ENCODE data around the gene SHANK3. TPM values are rescaled to one million over a fixed set of nuclear protein-coding genes. Genes with fewer than 3 reads are reported as not detected.

The SHANK3 gene
- polyA plus RNA-seq, 1 donor from 2014 or later, result not detected

DNA sequence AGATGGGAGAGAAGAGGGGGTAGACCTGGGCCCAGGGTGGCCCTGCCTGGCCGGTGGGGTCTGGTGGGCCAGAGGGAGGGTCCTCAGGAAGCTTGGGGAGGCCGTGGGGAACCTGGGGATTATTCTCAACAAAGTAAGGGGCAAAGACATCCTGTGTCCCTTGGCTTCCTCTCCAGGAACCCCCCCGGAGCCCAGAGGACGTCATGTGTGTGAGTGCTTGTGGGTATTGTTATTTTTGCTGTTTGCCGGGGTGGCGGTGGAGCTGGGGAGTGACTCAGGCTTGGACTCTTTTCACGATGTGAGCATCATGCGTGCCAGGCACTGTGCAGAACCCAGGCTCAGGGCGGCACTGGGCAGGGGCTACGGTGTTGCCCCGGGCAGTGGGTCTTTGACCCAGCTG, 982 bp upstream of the SHANK3 start:
- H3K27ac Mint-ChIP-seq, result no peak overlapping the region
- peaks cover 2 to 6% (median 3%) of the 10 kb centered on the region in 3 donors for H3K4me1 Mint-ChIP-seq
- H3K27me3 Mint-ChIP-seq, result peaks cover 46% of the 10 kb centered on the region
- no peaks in the 10 kb centered on the region for H3K9me3 Mint-ChIP-seq
- H3K4me3 Mint-ChIP-seq, result peak overlapping the region in 2 of 4 donors; percentile 43 to 51
- no peaks in the 10 kb centered on the region for H3K36me3 Mint-ChIP-seq

DNA sequence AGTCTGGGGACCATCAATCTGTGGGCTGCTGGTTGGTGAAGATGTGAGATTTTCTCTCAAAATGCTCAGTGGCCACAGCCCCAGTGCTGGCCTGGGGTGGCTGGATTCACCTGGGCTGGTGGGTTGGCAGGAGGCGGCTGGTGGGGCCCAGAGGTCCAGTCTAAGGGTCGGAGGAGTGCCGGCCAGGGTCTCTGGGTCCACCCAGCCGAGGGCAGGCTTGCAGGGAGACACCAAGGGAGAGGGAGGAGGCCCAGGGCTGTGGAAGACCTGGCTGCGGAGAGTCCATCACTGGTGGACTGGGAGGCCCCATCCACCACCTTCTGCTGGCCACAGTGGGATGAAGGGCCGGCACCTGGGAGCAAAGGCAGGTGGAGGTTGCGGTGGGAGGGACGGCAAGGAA, 582 bp upstream of the SHANK3 start:
- Mint-ChIP-seq H3K4me1 (peaks cover 2 to 6% (median 3%) of the 10 kb centered on the region in 3 donors), H3K9me3 (no peaks in the 10 kb centered on the region), H3K27me3 (peaks cover 44% of the 10 kb centered on the region), H3K4me3 (peak overlapping the region in 1 of 4 donors; percentile 73), H3K36me3 (no peaks in the 10 kb centered on the region), H3K27ac (no peak overlapping the region)

DNA sequence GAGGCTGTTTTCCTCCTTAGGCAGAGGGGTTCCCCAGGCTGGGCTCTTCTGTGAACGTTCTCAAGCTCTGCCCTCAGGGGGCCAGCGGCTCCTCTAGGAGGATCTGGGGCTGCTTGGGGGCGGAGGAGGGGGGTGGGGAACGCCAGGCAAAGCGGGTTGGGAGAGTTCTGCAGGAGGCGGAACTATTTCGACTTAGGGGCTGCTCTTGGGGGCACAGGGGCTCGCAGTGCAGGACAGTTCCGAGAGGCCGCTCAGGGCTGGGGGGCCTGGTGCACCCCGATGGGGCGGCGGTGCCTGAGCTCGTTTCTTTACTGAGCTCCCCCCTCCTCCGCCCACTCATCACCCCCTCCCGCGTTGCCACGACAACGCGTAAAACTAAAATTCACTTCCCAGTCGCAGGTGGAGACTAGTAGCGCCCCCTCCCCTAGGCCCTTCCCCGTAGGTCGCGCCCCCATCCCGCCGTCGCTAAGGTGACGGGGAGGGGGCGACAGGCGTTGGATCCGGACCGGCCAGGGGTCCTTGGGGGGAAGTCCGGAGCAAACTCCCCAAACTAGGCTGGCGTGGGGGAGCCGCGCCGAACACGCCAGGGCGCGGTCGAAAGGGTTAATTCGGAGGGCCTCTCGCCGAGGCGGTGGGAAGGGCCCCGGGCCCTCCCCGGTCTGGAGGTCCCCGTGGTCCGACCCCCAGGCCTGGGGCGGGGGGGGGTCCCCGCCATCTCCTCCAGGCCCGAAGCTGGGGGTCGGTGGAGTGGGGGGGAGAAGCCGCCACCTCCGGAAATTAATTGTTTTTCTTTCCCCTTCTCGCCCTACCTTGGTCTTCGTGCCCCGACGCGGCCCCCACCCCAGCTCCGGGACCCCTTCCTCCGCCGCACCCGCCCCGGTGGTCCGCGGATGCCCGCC, 857 bp downstream of the SHANK3 start:
- H3K27ac Mint-ChIP-seq, result peak overlapping the region in 1 of 3 donors; percentile 43
- H3K9me3 Mint-ChIP-seq, result no peaks in the 10 kb centered on the region
- H3K4me1 Mint-ChIP-seq, result peaks cover 2 to 6% (median 3%) of the 10 kb centered on the region in 3 donors
- H3K36me3 Mint-ChIP-seq, result no peaks in the 10 kb centered on the region
- peaks cover 39% of the 10 kb centered on the region for H3K27me3 Mint-ChIP-seq
- H3K4me3 Mint-ChIP-seq, result peak overlapping the region in 3 of 4 donors; percentile 63 to 82 (median 76)

DNA sequence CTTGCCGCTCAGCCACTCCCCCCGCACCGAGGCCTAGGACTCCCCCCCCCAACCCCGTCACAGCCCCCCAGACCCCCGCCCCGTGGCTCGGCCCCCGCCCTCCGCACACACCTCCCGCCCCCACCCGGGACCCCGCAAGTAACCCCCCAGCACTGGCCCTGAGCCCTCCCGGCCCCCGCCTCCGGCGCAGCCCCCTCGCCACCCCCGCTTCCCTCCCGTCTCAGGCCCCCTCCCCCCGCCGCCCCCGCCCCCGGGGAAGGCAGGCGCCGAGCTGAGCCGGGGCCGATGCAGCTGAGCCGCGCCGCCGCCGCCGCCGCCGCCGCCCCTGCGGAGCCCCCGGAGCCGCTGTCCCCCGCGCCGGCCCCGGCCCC, 1.5 kb downstream of the SHANK3 start:
- Mint-ChIP-seq H3K4me3 (no peak overlapping the region), H3K27ac (no peak overlapping the region), H3K4me1 (peaks cover 2 to 6% (median 3%) of the 10 kb centered on the region in 3 donors), H3K9me3 (no peaks in the 10 kb centered on the region), H3K36me3 (no peaks in the 10 kb centered on the region), H3K27me3 (peaks cover 38% of the 10 kb centered on the region)

DNA sequence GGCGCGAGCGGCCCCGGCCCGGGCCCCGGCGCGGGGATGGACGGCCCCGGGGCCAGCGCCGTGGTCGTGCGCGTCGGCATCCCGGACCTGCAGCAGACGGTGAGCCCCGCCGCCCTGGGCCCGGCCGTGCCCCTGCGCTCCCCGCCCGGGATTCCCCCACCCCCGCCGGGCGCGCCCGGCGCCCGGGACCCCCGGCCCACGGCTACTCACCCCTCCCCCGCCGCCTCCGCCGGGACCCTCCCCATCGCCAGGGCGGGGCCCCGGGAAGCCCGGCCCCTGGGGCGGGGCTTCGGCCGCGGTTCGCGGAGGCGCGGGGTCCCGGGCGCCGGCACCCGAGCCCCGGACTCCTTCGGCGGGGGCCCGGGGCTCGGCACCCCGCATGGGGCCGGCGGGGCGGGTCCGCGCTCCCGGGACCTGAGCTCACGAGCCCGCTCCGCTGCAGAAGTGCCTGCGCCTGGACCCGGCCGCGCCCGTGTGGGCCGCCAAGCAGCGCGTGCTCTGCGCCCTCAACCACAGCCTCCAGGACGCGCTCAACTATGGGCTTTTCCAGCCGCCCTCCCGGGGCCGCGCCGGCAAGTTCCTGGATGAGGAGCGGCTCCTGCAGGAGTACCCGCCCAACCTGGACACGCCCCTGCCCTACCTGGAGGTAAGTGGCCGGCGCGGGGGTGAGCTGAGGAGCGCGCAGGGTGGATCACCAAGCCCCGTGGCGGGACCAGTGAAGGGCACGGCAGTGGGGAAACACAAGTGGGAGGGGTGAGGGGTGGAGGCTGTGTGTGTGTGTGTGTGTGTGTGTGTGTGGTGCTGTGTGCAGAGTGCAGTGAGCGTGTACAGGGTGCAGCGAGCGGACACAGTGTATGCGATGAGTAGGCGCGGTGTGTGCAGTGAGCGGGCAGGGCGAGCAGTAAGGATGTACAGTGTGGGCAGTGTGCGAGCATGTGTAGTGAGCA, 2.3 kb downstream of the SHANK3 start:
- no peaks in the 10 kb centered on the region for H3K36me3 Mint-ChIP-seq
- H3K4me3 Mint-ChIP-seq, result peak overlapping the region in 3 of 4 donors; percentile 60 to 85 (median 65)
- no peaks in the 10 kb centered on the region for H3K9me3 Mint-ChIP-seq
- H3K4me1 Mint-ChIP-seq, result peaks cover 2 to 6% (median 3%) of the 10 kb centered on the region in 3 donors
- H3K27ac Mint-ChIP-seq, result no peak overlapping the region
- peaks cover 36% of the 10 kb centered on the region for H3K27me3 Mint-ChIP-seq

DNA sequence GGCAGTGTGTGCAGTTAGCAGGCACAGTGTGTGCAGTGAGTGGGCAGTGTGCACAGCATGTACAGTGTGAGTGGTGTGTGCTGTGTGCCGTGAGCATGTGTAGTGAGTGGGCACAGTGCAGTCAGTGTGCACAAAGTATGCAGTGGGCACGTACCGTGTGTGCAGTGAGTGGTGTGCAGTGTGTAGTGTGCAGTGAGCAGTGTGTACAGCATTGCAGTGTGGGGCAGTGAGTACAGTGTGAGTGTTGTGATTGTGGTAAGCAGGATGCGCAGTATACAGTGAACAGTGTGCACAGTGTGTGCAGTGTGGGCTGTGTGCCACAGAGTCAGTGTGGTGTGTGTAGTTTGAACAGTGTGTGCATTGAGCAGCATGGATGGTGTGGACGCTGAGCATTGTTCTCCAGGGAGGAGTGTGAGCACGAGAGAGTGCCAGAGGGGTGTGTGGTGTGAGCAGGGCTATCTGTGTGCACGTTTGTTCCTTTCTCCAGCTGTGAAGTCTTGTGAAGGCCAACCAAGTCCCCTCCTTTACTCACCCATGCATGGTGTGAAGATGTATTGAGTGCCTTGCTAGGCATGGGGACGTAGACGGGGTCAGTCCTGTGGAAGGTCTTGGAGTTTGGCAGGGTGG, 3.0 kb downstream of the SHANK3 start:
- H3K27ac Mint-ChIP-seq, result peak overlapping the region in 1 of 3 donors; percentile 41
- H3K9me3 Mint-ChIP-seq, result no peaks in the 10 kb centered on the region
- peaks cover 32% of the 10 kb centered on the region for H3K27me3 Mint-ChIP-seq
- H3K36me3 Mint-ChIP-seq, result no peaks in the 10 kb centered on the region
- H3K4me3 Mint-ChIP-seq, result peak overlapping the region in 3 of 4 donors; percentile 60 to 74 (median 65)
- peaks cover under 1 to 6% (median 2%) of the 10 kb centered on the region in 3 donors for H3K4me1 Mint-ChIP-seq

DNA sequence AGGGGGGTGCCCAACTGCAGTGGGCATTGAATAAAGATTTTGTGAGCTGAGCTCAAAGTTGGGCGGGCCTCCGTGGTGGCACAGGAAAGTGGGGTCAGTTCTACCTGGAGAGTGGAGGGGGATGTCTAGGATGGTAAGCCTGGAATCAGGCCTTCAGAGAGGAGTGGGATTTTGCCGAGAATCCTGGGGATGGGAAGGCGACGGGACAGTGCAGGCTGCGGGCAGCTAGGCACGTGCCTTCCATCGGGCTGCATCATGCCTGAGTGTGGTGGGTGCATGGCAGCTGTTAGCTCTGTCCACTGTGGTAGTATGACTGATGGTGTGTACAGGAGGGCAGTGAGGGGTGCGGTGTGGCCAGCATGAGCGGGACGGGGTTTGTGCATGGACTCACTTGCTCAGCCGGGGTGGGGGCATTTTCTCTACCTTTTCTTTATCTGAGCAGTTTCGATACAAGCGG, 3.6 kb downstream of the SHANK3 start:
- Mint-ChIP-seq H3K9me3 (no peaks in the 10 kb centered on the region), H3K4me1 (peaks cover 0 to 6% (median 2%) of the 10 kb centered on the region in 3 donors), H3K4me3 (peak overlapping the region in 2 of 4 donors; percentile 8 to 74), H3K36me3 (no peaks in the 10 kb centered on the region), H3K27ac (no peak overlapping the region), H3K27me3 (peaks cover 27% of the 10 kb centered on the region)

DNA sequence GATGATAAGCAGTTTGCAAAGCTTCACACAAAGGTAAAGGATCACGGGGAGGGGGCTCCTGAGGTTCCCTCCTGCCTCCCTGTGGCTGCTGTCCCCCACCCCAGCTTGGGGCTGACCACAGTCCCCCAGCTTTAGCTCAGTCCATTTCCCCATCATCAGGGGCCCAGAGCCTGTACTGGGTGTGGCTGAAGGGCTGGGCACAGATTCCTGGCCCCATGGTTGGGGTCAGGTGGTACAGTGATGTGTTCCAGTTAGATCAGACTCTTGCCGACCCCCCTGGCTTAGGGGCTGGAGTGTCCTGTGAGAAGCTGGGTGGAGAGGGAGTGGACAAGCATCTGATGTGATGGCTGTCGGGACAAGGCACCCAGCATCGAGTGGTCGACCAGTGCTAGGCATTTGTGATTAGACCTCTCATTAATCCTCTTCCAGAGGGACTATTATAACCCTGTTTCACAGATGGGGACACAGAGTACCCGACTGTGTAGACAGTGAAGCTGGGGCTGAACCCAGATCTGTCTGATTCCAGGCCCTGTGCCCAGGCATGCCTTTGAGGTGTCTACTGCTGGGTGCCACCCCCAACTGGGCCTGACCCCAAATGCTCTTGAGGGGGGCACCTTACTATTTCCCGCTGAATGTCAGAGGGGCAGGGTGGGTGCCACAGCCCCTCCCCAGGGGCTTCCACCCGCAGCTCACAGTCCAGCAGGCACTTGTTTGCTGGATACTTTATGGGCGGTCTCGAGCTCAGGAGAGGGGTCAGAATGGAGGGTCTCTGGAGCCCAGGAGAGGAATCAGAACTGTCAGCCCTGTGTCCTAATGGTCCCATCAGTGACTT, 4.3 kb downstream of the SHANK3 start:
- Mint-ChIP-seq H3K36me3 (no peaks in the 10 kb centered on the region), H3K27ac (no peak overlapping the region), H3K4me3 (peak overlapping the region in 1 of 4 donors; percentile 8), H3K27me3 (peaks cover 21% of the 10 kb centered on the region), H3K9me3 (no peaks in the 10 kb centered on the region), H3K4me1 (peaks cover 0 to 4% (median 2%) of the 10 kb centered on the region in 3 donors)

DNA sequence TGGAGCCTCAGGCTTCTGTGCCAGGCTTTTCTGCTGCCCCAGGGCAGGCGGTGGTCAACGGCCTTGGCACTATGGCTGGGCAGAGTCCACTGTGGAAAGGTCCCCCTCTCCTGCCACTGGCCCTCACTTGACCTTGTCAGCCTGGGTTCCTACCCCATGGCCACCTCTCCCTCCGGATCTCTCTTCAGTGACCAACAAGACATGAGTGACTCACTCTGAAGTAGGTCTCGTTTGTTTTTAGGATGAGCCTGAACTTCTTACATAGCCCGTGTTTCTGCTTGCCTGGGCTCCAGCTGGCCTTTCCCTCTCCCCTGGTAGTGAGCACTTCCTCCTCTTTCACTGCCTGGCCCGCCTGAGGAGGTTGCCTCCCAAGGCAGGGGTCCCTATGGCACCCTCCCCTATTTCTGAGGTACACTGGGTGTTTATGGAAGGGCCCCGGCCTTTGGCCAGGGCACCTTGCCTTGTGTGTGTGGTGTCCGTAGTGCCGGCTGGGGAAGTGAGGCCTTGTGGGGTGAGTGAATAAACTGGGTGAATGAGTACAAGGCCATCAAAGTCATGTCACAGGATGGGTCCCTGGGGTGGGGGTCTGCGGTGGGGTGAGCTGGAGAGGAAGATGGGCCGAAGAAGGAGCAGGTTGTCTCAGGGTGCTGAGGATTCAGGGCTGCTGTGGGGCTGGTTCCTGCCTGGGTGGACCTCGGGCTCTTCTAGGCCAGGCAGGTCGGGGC, 5.0 kb downstream of the SHANK3 start:
- Mint-ChIP-seq H3K36me3 (no peaks in the 10 kb centered on the region), H3K9me3 (no peaks in the 10 kb centered on the region), H3K4me1 (peaks cover 0 to 3% (median 2%) of the 10 kb centered on the region in 3 donors), H3K27me3 (peaks cover 17% of the 10 kb centered on the region), H3K4me3 (no peak overlapping the region), H3K27ac (no peak overlapping the region)

DNA sequence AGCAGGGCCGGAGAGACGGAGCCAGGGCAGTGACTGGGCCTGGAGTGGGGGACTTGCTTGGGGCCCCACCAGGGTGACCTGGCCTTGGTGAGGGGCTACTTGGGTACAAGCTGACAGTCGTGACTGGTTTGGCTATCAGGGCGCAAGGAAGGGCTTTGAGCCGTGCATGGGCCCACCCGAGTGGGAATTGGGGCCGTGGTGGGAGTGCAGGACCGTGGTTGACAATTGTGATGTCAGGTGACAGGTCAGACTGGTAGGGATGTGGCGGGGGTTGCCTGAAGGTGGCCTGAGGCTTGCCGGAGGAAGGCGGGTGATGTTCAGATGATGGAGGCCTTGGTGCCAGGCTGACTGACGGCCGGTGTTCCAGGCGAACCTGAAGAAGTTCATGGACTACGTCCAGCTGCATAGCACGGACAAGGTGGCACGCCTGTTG, 5.6 kb downstream of the SHANK3 start:
- Mint-ChIP-seq H3K9me3 (no peaks in the 10 kb centered on the region), H3K27ac (no peak overlapping the region), H3K36me3 (no peaks in the 10 kb centered on the region), H3K4me1 (no peaks in the 10 kb centered on the region), H3K4me3 (peak overlapping the region in 1 of 4 donors; percentile 47), H3K27me3 (peaks cover 11% of the 10 kb centered on the region)

DNA sequence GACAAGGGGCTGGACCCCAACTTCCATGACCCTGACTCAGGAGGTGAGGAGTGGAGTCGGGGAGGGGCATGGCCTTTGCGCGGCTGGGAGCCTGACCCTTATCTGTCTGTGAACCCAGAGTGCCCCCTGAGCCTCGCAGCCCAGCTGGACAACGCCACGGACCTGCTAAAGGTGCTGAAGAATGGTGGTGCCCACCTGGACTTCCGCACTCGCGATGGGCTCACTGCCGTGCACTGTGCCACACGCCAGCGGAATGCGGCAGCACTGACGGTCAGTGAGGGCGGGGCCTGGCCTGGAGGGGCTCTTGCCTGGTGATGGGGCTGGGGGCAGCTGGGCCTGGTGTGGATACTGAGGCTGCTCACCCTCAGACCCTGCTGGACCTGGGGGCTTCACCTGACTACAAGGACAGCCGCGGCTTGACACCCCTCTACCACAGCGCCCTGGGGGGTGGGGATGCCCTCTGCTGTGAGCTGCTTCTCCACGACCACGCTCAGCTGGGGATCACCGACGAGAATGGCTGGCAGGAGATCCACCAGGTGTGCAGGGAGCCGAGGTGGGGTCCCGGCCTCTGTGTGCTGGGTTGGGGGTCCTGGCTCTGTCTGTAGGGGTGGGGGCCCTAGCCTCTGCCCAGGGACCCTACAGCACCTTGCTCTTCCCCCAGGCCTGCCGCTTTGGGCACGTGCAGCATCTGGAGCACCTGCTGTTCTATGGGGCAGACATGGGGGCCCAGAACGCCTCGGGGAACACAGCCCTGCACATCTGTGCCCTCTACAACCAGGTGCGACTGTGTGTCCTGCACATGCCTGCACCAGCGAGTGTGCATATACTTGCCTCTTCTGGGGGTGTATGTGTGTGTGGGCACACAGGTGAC, 6.3 kb downstream of the SHANK3 start:
- Mint-ChIP-seq H3K4me1 (no peaks in the 10 kb centered on the region), H3K36me3 (no peaks in the 10 kb centered on the region), H3K27ac (no peak overlapping the region), H3K4me3 (no peak overlapping the region), H3K9me3 (no peaks in the 10 kb centered on the region), H3K27me3 (peaks cover 9% of the 10 kb centered on the region)

DNA sequence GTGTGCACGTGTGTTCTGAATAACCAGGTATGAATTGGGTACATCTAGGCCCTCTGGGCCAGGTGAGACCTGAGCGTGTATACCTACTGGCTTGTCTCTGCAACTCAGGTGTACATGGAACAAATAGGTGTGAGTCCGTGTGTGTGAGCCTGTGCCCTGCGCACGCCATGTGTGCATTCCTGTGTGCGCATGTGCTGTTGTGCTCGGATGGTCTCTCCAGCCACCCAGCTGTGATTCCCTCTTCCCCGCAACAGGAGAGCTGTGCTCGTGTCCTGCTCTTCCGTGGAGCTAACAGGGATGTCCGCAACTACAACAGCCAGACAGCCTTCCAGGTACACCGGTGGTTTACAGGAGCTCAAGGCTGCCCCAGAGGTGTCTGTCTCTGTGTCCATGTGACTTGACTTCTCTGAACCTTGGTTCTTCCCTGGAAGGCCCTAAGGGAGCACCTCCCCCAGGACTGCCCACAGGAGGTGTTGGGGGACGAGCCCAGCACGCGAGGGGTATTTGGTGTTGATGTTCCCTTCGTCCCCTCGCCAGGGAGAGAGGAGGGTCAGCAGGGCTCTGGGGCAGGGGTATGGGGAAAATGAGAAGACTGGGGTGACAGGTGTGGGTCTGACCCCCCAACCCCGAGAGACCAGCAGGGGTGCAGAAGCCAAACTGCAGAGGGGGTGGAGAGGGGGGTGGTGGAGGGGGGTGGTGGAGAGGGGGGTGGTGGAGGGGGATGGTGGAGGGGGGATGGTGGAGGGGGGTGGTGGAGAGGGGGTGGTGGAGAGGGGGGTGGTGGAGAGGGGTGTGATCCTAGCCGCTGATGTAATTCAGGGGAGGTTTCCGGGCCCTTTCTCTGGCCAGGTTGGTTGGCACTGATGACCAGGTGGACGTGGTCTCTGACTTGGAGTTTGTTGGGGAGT, 10.7 kb downstream of the SHANK3 start:
- no peaks in the 10 kb centered on the region for H3K9me3 Mint-ChIP-seq

More for the DNA sequence above, 10.7 kb downstream of the SHANK3 start:
- Mint-ChIP-seq H3K36me3 (no peaks in the 10 kb centered on the region), H3K27me3 (no peaks in the 10 kb centered on the region), H3K4me3 (no peak overlapping the region), H3K4me1 (peaks cover 0 to 7% (median 4%) of the 10 kb centered on the region in 3 donors), H3K27ac (peak overlapping the region in 1 of 3 donors; percentile 50)

Data from IgD-negative memory B cell (primary cell).